Osteocyte (in vitro differentiated cells): ENCODE measurements around the gene PELI2. TPM values are rescaled to one million over a fixed set of nuclear protein-coding genes. Genes with fewer than 3 reads are reported as not detected.

ENCODE experiments used
- DNase-seq: peaks from one replicate; pipeline ENCODE4 v3.0.0; 2021; ENCODE audit warnings: mixed read lengths; ENCODE audit not compliant: unreplicated experiment; ENCODE audit errors: extremely low spot score
- H3K27ac Mint-ChIP-seq: one replicate; pipeline ENCODE4 v1.8.0; 2021; ENCODE audit warnings: mild to moderate bottlenecking, mixed read lengths; ENCODE audit not compliant: unreplicated experiment
- H3K27me3 Mint-ChIP-seq: one replicate; pipeline ENCODE4 v1.8.0; 2021; ENCODE audit warnings: mixed read lengths; ENCODE audit not compliant: unreplicated experiment
- H3K36me3 Mint-ChIP-seq: one replicate; pipeline ENCODE4 v1.8.0; 2021; ENCODE audit warnings: mixed read lengths; ENCODE audit not compliant: unreplicated experiment
- H3K4me1 Mint-ChIP-seq: one replicate; pipeline ENCODE4 v1.8.0; 2021; ENCODE audit warnings: mixed read lengths; ENCODE audit not compliant: unreplicated experiment
- H3K4me3 Mint-ChIP-seq: one replicate; pipeline ENCODE4 v1.8.0; 2021; ENCODE audit warnings: mild to moderate bottlenecking, moderate library complexity, mixed read lengths; ENCODE audit not compliant: unreplicated experiment
- H3K9me3 Mint-ChIP-seq: one replicate; pipeline ENCODE4 v1.8.0; 2021; ENCODE audit warnings: mixed read lengths; ENCODE audit not compliant: unreplicated experiment
- CTCF ChIP-seq: fragments of 200-600 bp; sonication (generic); IDR thresholded peaks from 2 replicates; pipeline ENCODE4 v1.5.0; 2021; ENCODE audit warnings: antibody characterized with exemption, mild to moderate bottlenecking, moderate library complexity
- total RNA-seq: library from RNA; stranded (reverse); gene quantifications from 2 replicates; pipeline ENCODE4 v1.2.1, GENCODE V29; 2021

Gene PELI2
- total RNA-seq, 1 donor from 2014 or later: 15.0 TPM

DNA sequence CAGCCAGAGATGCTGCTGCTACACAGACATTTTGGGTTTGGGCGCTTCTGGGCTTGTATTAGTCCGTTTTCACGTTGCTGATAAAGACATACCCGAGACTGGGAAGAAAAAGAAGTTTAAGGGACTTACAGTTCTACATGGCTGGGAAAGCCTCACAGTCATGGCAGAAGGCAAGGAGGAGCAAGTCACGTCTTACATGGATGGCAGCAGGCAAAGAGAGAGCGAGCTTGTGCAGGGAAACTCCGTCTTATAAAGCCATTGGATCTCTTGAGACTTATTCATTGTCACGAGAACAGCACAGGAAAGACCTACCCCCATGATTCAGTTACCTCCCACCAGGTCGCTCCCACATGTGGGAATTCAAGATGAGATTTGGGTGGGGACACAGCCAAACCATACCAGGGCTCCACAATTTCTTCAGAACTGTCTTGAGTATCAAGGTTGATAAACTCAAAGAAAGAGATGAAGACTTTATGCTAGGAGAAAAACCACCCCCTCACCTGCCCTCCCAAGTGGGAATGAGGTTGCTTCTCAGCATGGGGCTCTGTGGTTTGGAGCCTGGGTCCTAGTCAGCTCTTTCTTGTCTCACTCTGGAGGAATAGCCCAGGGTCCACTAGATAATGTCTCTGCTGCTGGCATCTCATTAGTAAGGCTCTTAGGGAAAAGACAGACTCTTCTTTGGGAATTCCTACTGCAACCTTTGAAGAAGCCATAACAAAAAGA is 200.3 kb downstream of the PELI2 start:
- H3K27me3 Mint-ChIP-seq: peaks cover 4% of the 10 kb centered on the region
- no peak for DNase-seq
- no peak for TF ChIP-seq CTCF
- no peaks in the 10 kb centered on the region for H3K36me3 Mint-ChIP-seq
- H3K4me3 Mint-ChIP-seq: no peak overlapping the region
- H3K9me3 Mint-ChIP-seq: no peaks in the 10 kb centered on the region
- H3K4me1 Mint-ChIP-seq: no peaks in the 10 kb centered on the region
- no peak overlapping the region for H3K27ac Mint-ChIP-seq

DNA sequence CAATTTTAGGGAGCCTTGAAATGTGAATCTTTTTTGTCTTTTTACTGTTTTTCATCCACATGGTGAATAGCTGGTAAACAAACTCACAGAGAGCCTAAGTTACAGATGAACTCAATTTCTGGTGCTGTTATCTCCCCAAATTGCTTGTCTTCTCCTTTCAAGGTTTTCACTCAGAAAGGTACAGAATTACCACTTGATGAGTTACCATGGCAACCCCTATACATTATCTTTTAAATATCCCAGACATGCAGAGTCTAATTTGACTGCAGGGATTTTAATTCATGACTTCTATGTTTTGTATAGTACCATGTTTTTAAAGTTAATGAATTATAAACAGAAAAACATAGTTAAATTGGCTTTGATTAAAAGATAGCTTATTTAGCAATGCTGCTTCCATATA is 203.7 kb downstream of the PELI2 start:
- no peak for DNase-seq
- Mint-ChIP-seq H3K9me3 (no peaks in the 10 kb centered on the region), H3K4me1 (peaks cover 2% of the 10 kb centered on the region), H3K27ac (no peak overlapping the region), H3K36me3 (no peaks in the 10 kb centered on the region), H3K4me3 (no peak overlapping the region), H3K27me3 (peaks cover 4% of the 10 kb centered on the region)
- TF ChIP-seq CTCF: no peak

- TF ChIP-seq CTCF: no peak
- H3K9me3 Mint-ChIP-seq: no peaks in the 10 kb centered on the region
- H3K4me1 Mint-ChIP-seq: peaks cover 2% of the 10 kb centered on the region
- no peaks in the 10 kb centered on the region for H3K36me3 Mint-ChIP-seq
- H3K4me3 Mint-ChIP-seq: no peak overlapping the region
- H3K27me3 Mint-ChIP-seq: peaks cover 4% of the 10 kb centered on the region
- H3K27ac Mint-ChIP-seq: no peak overlapping the region
- DNase-seq: no peak
Measured at GRCh38 chr14:56322531-56322930, 204.3 kb downstream of the PELI2 start.

DNA sequence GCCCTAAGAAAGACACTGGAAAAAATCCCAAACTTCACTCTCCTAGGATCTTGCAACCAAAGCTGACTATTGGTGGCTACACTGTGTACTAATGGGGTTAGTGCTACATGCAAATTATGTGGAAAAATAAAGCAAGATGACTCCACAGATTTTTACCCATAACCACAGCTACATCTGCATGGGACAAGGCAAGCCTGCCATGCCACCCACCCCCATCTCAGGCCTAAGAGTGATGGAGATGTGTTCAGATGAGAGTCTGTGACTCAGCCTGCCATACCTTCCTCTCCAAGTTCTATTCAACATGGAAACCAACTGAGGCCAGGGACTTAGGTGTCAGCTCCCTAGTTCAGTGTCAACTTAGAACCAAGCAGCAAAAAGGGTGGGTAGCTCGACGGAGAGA is 206.2 kb downstream of the PELI2 start:
- Mint-ChIP-seq H3K4me1 (peaks cover 2% of the 10 kb centered on the region), H3K4me3 (no peak overlapping the region), H3K9me3 (no peaks in the 10 kb centered on the region), H3K36me3 (no peaks in the 10 kb centered on the region), H3K27ac (no peak overlapping the region), H3K27me3 (no peaks in the 10 kb centered on the region)
- DNase-seq: no peak
- no peak for TF ChIP-seq CTCF

- peaks cover 2% of the 10 kb centered on the region for H3K4me1 Mint-ChIP-seq
- H3K27me3 Mint-ChIP-seq: no peaks in the 10 kb centered on the region
- TF ChIP-seq CTCF: no peak
- H3K36me3 Mint-ChIP-seq: no peaks in the 10 kb centered on the region
- no peak for DNase-seq
- H3K27ac Mint-ChIP-seq: no peak overlapping the region
- H3K9me3 Mint-ChIP-seq: no peaks in the 10 kb centered on the region
- no peak overlapping the region for H3K4me3 Mint-ChIP-seq
Measured at GRCh38 chr14:56324856-56325699, 206.9 kb downstream of the PELI2 start.
